ENCODE measurements around the gene DPP6.
"Not testable (repeated sequence)": the region's sequence is repeated elsewhere in the genome, so short reads cannot be mapped to it uniquely, and the experiment has no call there.

The DPP6 gene

GRCh38 chr7:154155928-154156327, 103.7 kb downstream of the DPP6 start:
- DNase-seq: not testable (repeated sequence)

GRCh38 chr7:154162921-154163320, 110.7 kb downstream of the DPP6 start:
- DNase-seq: not testable (repeated sequence)

- not testable (repeated sequence) for DNase-seq
These were observed 111.4 kb downstream of the DPP6 start for GRCh38 chr7:154163642-154164041.

GRCh38 chr7:154167051-154167450, 114.9 kb downstream of the DPP6 start:
- no peak for DNase-seq

GRCh38 chr7:154167807-154168206, 115.6 kb downstream of the DPP6 start:
- DNase-seq: no peak

- DNase-seq: no peak
These were observed 119.2 kb downstream of the DPP6 start for GRCh38 chr7:154171422-154171821.

GRCh38 chr7:154172236-154172635, 120.0 kb downstream of the DPP6 start:
- DNase-seq: no peak

GRCh38 chr7:154177584-154177983, 125.4 kb downstream of the DPP6 start:
- no peak for DNase-seq

GRCh38 chr7:154178895-154179294, 126.7 kb downstream of the DPP6 start:
- DNase-seq: no peak

GRCh38 chr7:154183482-154183881, 131.3 kb downstream of the DPP6 start:
- DNase-seq: no peak

GRCh38 chr7:154183946-154184345, 131.7 kb downstream of the DPP6 start:
- no peak for DNase-seq

- DNase-seq: no peak
These were observed 134.6 kb downstream of the DPP6 start for GRCh38 chr7:154186811-154187210.

GRCh38 chr7:154188330-154188729, 136.1 kb downstream of the DPP6 start:
- DNase-seq: no peak

GRCh38 chr7:154195266-154195665, 143.1 kb downstream of the DPP6 start:
- DNase-seq: no peak

GRCh38 chr7:154198481-154198880, 146.3 kb downstream of the DPP6 start:
- no peak for DNase-seq

- no peak for DNase-seq
These were observed 148.0 kb downstream of the DPP6 start for GRCh38 chr7:154200241-154200640.

GRCh38 chr7:154202002-154202401, 149.8 kb downstream of the DPP6 start:
- no peak for DNase-seq

- no peak for DNase-seq
These were observed 151.8 kb downstream of the DPP6 start for GRCh38 chr7:154204046-154204445.

GRCh38 chr7:154212861-154213260, 160.7 kb downstream of the DPP6 start:
- DNase-seq: no peak

- no peak for DNase-seq
These were observed 165.6 kb downstream of the DPP6 start for GRCh38 chr7:154217688-154218340.

GRCh38 chr7:154231732-154232131, 179.5 kb downstream of the DPP6 start:
- peak in 1 of 2 experiments; percentile 3 for DNase-seq

- DNase-seq: no peak
These were observed 180.5 kb downstream of the DPP6 start for GRCh38 chr7:154232700-154233099.

GRCh38 chr7:154241988-154242387, 189.8 kb downstream of the DPP6 start:
- DNase-seq: no peak

GRCh38 chr7:154242709-154243108, 190.5 kb downstream of the DPP6 start:
- DNase-seq: no peak

GRCh38 chr7:154252046-154252445, 199.8 kb downstream of the DPP6 start:
- no peak for DNase-seq

Measured in activated CD4-positive, alpha-beta T cell treated with anti-CD3 and anti-CD28 coated beads, Interleukin-2, amount 50 U/mL, for 48 hours (primary cell).